NCI-H82 treated with DMSO at 0.1 percent for 48 hours (cell line): Measurements from ENCODE around the gene NDOR1.

Source experiments
- DNase-seq: peaks from one replicate; lab custom pipeline; 2025; ENCODE audit not compliant: unreplicated experiment; lab: John Stamatoyannopoulos, UW

The NDOR1 gene

GRCh38 chr9:137198051-137198901 lies 7.2 kb upstream of the NDOR1 start:
- DNase-seq: no peak

GRCh38 chr9:137198902-137199283 lies 6.6 kb upstream of the NDOR1 start:
- DNase-seq: no peak

- no peak for DNase-seq
Measured at GRCh38 chr9:137199411-137200121, 5.9 kb upstream of the NDOR1 start.

GRCh38 chr9:137200311-137201204 lies 4.9 kb upstream of the NDOR1 start, which contains the start of gene TPRN:
TPRN (minus strand) TSS chr9:137200741; CDS start chr9:137200711, 30 bp downstream.
- DNase-seq: peak; percentile 96

GRCh38 chr9:137201205-137201868 lies 4.2 kb upstream of the NDOR1 start:
- no peak for DNase-seq

- no peak for DNase-seq
Measured at GRCh38 chr9:137202966-137203365, 2.5 kb upstream of the NDOR1 start.

- no peak for DNase-seq
Measured at GRCh38 chr9:137204731-137205125, 772 bp upstream of the NDOR1 start.

- no peak for DNase-seq
Measured at GRCh38 chr9:137206602-137207001, 1.1 kb downstream of the NDOR1 start.

- no peak for DNase-seq
Measured at GRCh38 chr9:137211532-137211931, 6.0 kb downstream of the NDOR1 start.

- DNase-seq: no peak
Measured at GRCh38 chr9:137212520-137212919, 7.0 kb downstream of the NDOR1 start.

GRCh38 chr9:137213160-137214060 lies 7.9 kb downstream of the NDOR1 start:
- no peak for DNase-seq

- no peak for DNase-seq
Measured at GRCh38 chr9:137214620-137215019, 9.1 kb downstream of the NDOR1 start.

- DNase-seq: no peak
Measured at GRCh38 chr9:137215196-137215986, 9.9 kb downstream of the NDOR1 start.

- DNase-seq: no peak
Measured at GRCh38 chr9:137216188-137216965, 10.9 kb downstream of the NDOR1 start.

- no peak for DNase-seq
Measured at GRCh38 chr9:137217276-137218211, 12.0 kb downstream of the NDOR1 start.

- DNase-seq: no peak
Measured at GRCh38 chr9:137218212-137218753, 12.8 kb downstream of the NDOR1 start.

GRCh38 chr9:137218754-137219271 lies 13.3 kb downstream of the NDOR1 start:
- no peak for DNase-seq
